K562 treated with DMSO at 1 percent for 48 hours (cell line): ENCODE results near the gene HDHD2. TPM values are rescaled to one million over a fixed set of nuclear protein-coding genes. Genes with fewer than 3 reads are reported as not detected.

ENCODE experiments used
- total RNA-seq: library from RNA; unstranded; fragments of 300-600 nt; gene quantifications from 2 replicates; pipeline ENCODE4 v1.2.3, GENCODE V29; 2022; ENCODE audit warnings: low replicate concordance; ENCODE audit errors: extremely low read depth

Gene HDHD2, protein sequence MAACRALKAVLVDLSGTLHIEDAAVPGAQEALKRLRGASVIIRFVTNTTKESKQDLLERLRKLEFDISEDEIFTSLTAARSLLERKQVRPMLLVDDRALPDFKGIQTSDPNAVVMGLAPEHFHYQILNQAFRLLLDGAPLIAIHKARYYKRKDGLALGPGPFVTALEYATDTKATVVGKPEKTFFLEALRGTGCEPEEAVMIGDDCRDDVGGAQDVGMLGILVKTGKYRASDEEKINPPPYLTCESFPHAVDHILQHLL
- not detected in 2 replicates for total RNA-seq

DNA sequence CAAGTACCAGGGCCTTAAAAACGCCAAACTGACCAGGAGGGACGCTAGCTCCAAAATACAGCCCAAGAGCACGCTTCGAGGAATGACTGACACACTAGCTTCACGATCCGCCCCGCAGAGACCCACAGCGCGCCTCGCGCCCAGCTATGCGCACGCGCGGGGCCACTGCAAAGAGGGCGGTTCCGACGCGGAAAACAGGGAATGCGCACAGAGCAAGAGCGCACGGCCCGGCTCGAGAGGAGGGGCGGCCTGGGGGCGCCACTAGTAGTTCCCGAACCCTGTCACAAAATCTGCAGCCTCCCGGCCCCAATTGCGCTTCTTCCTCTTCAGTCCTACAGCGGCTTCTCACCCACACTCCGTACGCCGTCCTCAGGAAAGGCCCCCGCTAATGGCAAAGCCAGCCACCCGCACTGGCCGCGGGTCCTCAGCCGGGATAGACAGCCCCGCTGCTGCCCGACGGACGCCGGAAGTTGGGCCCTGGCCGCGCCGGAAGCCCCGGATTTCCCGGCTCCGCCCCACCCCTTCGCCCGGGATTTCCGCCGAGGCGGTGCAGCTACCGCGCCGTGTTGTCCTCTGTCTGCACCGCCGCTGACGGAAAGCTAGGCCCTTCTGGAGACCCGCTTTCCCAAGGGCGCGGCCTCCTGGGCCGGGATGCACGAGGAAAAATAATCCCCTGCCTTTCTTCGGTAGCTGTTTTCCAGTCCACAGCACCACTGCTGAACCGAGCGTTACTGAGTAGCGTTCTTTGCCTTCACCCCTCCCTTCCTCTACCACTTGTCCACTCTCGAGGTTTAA lies at the start of gene HDHD2:
HDHD2 (minus strand) TSS at position 472 of the 795 bp plus-strand sequence. CDS start 14,061 bp downstream, outside the sequence.

DNA sequence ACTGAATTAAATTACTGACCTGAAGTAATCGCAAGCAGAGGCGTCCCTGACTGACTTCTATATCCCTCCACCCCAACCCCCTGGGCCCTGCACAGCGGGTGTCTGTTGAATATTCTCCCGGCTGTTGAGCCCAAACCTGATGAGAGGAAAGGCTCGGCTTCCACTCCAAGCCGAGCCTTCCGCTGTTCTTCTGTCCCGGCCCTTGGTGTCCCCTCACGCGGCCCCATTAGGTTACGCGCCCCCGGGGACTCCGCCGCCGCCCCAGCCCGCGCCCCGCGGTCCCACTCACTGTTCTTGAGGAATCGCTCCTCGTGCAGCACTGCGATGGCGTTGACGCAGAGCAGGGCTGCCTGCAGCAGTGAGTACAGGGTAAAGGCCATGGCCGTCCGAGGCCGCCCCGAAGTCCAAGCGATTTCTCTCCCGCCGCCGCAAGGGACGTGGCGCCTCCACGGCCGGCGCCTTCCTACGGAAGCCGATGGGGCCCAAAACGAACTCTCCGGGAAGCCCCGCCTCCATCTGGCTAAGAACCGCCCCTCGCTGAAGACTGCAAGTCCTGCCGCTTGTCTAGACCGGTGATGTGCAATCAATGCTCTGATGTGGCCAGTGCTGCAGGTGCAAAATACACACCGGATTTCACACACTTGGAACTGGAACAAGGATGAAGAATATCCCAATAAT lies 25.7 kb upstream of the HDHD2 start, which contains the start of gene IER3IP1:
IER3IP1 (minus strand) TSS at position 467 of the 678 bp plus-strand sequence; CDS start at position 380, 87 bp downstream.

Other genes starting within 250 kb of the HDHD2 start
- gene PIAS2, start 233.0 kb downstream of the HDHD2 start, total RNA-seq = not detected in 2 replicates
- not detected in 2 replicates for gene KATNAL2, start 232.9 kb downstream of the HDHD2 start, total RNA-seq
- not detected in 2 replicates for gene ELOA2, start 114.9 kb downstream of the HDHD2 start, total RNA-seq
- not detected in 2 replicates for gene IER3IP1, start 25.9 kb upstream of the HDHD2 start, total RNA-seq
- not detected in 2 replicates for gene SKOR2, start 101.2 kb upstream of the HDHD2 start, total RNA-seq